HepG2 (cell line): Measurements from ENCODE around the gene PLEKHM2.

ENCODE experiments used
- AGO1 ChIP-seq: fragments of 200-400 bp; formaldehyde crosslinking; IDR thresholded peaks from 2 replicates; pipeline ENCODE4 v1.6.1; 2017; ENCODE audit warnings: mild to moderate bottlenecking, low read depth, low read length, moderate library complexity; ENCODE audit not compliant: poor library complexity, severe bottlenecking
- ATF6 ChIP-seq: sonication (generic); formaldehyde crosslinking; conservative IDR thresholded peaks from 2 replicates; pipeline ENCODE4 v1.4.0; 2020; ENCODE audit warnings: missing genetic modification reagents
- BCL3 ChIP-seq: sonication (generic); formaldehyde crosslinking; IDR thresholded peaks from 2 replicates; pipeline ENCODE4 v1.5.1; 2020; ENCODE audit warnings: mild to moderate bottlenecking, missing genetic modification reagents, moderate library complexity
- CHD2 ChIP-seq: IDR thresholded peaks from 2 replicates; pipeline ENCODE4 v1.6.1; 2011; ENCODE audit warnings: low read depth, low read length, improper control_type of control experiment
- ISL2 ChIP-seq: sonication (generic); formaldehyde crosslinking; IDR thresholded peaks from 2 replicates; pipeline ENCODE4 v1.5.0; 2020; ENCODE audit warnings: missing genetic modification reagents
- MAFK ChIP-seq, 2 experiments: IDR thresholded peaks in 1 of 2; conservative IDR thresholded peaks in 1 of 2; 2 replicates each; pipeline ENCODE4 v1.6.1; 2011; ENCODE audit warnings: improper control_type of control experiment in 2 of 2, low read length in 2 of 2
- MXD1 ChIP-seq: sonication (generic); formaldehyde crosslinking; IDR thresholded peaks from 2 replicates; pipeline ENCODE4 v1.4.0; 2020; ENCODE audit warnings: mild to moderate bottlenecking, missing genetic modification reagents
- PHF8 ChIP-seq: sonication (generic); formaldehyde crosslinking; IDR thresholded peaks from 2 replicates; pipeline ENCODE4 v1.5.0; 2020; ENCODE audit warnings: missing genetic modification reagents
- PPARG ChIP-seq: conservative IDR thresholded peaks from 2 replicates; pipeline ENCODE4 v1.6.1; 2016; ENCODE audit warnings: missing biosample characterization, missing genetic modification reagents
- SETDB1 ChIP-seq: sonication (generic); formaldehyde crosslinking; IDR thresholded peaks from 2 replicates; pipeline ENCODE4 v1.5.1; 2020; ENCODE audit warnings: missing genetic modification reagents, mild to moderate bottlenecking, borderline replicate concordance
- TERF1 ChIP-seq: sonication (generic); formaldehyde crosslinking; IDR thresholded peaks from 2 replicates; pipeline ENCODE4 v1.8.0; 2022; ENCODE audit warnings: mild to moderate bottlenecking, missing genetic modification reagents, moderate library complexity
- ZGPAT ChIP-seq: IDR thresholded peaks from 2 replicates; pipeline ENCODE4 v1.6.1; 2016; ENCODE audit warnings: mild to moderate bottlenecking
- ZNF512 ChIP-seq: sonication (generic); formaldehyde crosslinking; IDR thresholded peaks from 2 replicates; pipeline ENCODE4 v1.4.0; 2020; ENCODE audit warnings: mild to moderate bottlenecking, missing genetic modification reagents
- ZNF747 ChIP-seq: sonication (generic); formaldehyde crosslinking; IDR thresholded peaks from 2 replicates; pipeline ENCODE4 v1.8.1; 2023; ENCODE audit warnings: missing genetic modification reagents, mild to moderate bottlenecking, borderline replicate concordance

GRCh38 chr1:15693371-15693770, 9.3 kb downstream of the PLEKHM2 start:
- TF ChIP-seq CHD2 (no peak), ZGPAT (CRISPR knock-in tag) (no peak), SETDB1 (CRISPR knock-in tag) (no peak), PPARG (CRISPR knock-in tag) (no peak), MAFK (conservative IDR thresholded peaks at IDR 0.05 in 1 of 2, IDR thresholded peaks at IDR 0.05 in 1 of 2; ENCODE audit: low read length in 2 of 2) (no peak), MXD1 (no peak), BCL3 (CRISPR knock-in tag) (no peak), ZNF512 (CRISPR knock-in tag) (no peak), ISL2 (CRISPR knock-in tag) (no peak), ATF6 (CRISPR knock-in tag) (no peak), AGO1 (no peak), TERF1 (CRISPR knock-in tag) (no peak), ZNF747 (no peak), PHF8 (CRISPR knock-in tag) (no peak)
